Psoas muscle (tissue), 8 donors: ENCODE measurements around the gene ADA. TPM values are rescaled to one million over a fixed set of nuclear protein-coding genes. Genes with fewer than 3 reads are reported as not detected.

Experiments used
- ATAC-seq, 4 donors: fragments of 200-7000 bp; cut with Tn5 transposase; one replicate each; pipeline ENCODE4 v1.9.1; 2020; ENCODE audit warnings: moderate library complexity in 3 of 4, mild to moderate bottlenecking in 2 of 4
- DNase-seq, 2 donors: peaks; one replicate each; pipeline ENCODE4 v3.0.0-alpha.2; 2020
- H3K27ac ChIP-seq: fragments of 200-600 bp; one replicate; pipeline ENCODE4 v1.8.0; 2022
- H3K27me3 ChIP-seq, 3 donors: fragments of 200-600 bp in 1 of 3; one replicate each; pipeline versions ENCODE4 v1.6.1 to v1.8.0; 2013 to 2022; ENCODE audit warnings: low read length in 2 of 3, mild to moderate bottlenecking in 2 of 3, moderate library complexity in 1 of 3; ENCODE audit not compliant: insufficient read depth in 3 of 3
- H3K36me3 ChIP-seq, 2 donors: fragments of 200-600 bp in 1 of 2; one replicate each; pipeline versions ENCODE4 v1.6.1 to v1.8.0; 2013 to 2022; ENCODE audit warnings: low read depth in 1 of 2, mild to moderate bottlenecking in 1 of 2, moderate library complexity in 1 of 2; ENCODE audit not compliant: insufficient read depth in 1 of 2
- H3K4me1 ChIP-seq: fragments of 200-600 bp; one replicate; pipeline ENCODE4 v1.8.0; 2022
- H3K4me3 ChIP-seq: fragments of 200-600 bp; one replicate; pipeline ENCODE4 v1.8.0; 2022; ENCODE audit warnings: mild to moderate bottlenecking
- H3K9me3 ChIP-seq: fragments of 200-600 bp; one replicate; pipeline ENCODE4 v1.8.0; 2022
- whole genome bisulfite sequencing, 3 donors: extraction: QIAGEN DNeasy Blood & Tissue Kit; methylation state at CpG; one replicate each; pipeline versions ENCODE4 v1.1.6 to v1.1.7; 2013; 5-methylcytosine and 5-hydroxymethylcytosine counted together
- intact Hi-C, 2 donors: fragments of 100-400 bp; cut with DNase I; formaldehyde crosslinking; loops; one replicate each; pipeline versions ENCODE4 v1.11.0 to v1.14.2; 2022
- polyA plus RNA-seq, 3 donors: library from polyadenylated mRNA; stranded (reverse); fragments of 200-250 nt; gene quantifications; one replicate each; pipeline ENCODE4 v1.2.3, GENCODE V29; 2013
- total RNA-seq, 4 donors: library from RNA; stranded (reverse); fragmentation: NEBNext Ultra II Directional in 2 of 4; extraction: Animal tissue kit (Norgen Biotek cat#: 25700) in 2 of 4; gene quantifications; one replicate each; pipeline versions ENCODE4 v1.2.1 to v1.2.4, GENCODE V29; 2021 to 2023
- TF ChIP-seq, protein P1 (sequence below): fragments of 200-600 bp; IDR thresholded peaks from one replicate; pipeline ENCODE4 v1.8.0; 2022; ENCODE audit warnings: antibody characterized with exemption
- donor health status: healthy with polysubstance abuse.
- donor health status: DM: no; HTN: no; CAD: no; lungs with moderate emphysema.
- donor health status: Bipolar disorder and iron deficiency.
- donor health status: healthy.
- donor health status: DM: yes; HTN: yes; CAD: no.
- donor health status: DM: no; HTN: no; CAD: no.
- donor health status: DM: no; HTN: no; CAD: no.
- donor health status: DM: yes; HTN: yes; CAD: no.

ADA gene
- total and polyA plus RNA-seq, 7 donors = 3.3 to 5.8 (median 4.2) TPM

GRCh38 chr20:44586289-44586911, 65.1 kb downstream of the ADA start:
- Histone ChIP-seq H3K9me3 (no peaks in the 10 kb centered on the region), H3K4me1 (peaks cover 54% of the 10 kb centered on the region), H3K27me3 (no peaks in the 10 kb centered on the region), H3K27ac (peak overlapping the region; percentile 96), H3K4me3 (peak overlapping the region; percentile 88), H3K36me3 (peaks cover 2 to 36% of the 10 kb centered on the region in 2 donors)
- TF ChIP-seq, protein P1, sequence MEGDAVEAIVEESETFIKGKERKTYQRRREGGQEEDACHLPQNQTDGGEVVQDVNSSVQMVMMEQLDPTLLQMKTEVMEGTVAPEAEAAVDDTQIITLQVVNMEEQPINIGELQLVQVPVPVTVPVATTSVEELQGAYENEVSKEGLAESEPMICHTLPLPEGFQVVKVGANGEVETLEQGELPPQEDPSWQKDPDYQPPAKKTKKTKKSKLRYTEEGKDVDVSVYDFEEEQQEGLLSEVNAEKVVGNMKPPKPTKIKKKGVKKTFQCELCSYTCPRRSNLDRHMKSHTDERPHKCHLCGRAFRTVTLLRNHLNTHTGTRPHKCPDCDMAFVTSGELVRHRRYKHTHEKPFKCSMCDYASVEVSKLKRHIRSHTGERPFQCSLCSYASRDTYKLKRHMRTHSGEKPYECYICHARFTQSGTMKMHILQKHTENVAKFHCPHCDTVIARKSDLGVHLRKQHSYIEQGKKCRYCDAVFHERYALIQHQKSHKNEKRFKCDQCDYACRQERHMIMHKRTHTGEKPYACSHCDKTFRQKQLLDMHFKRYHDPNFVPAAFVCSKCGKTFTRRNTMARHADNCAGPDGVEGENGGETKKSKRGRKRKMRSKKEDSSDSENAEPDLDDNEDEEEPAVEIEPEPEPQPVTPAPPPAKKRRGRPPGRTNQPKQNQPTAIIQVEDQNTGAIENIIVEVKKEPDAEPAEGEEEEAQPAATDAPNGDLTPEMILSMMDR = no peak
- ATAC-seq (no peak), DNase-seq (no peak)
- intact Hi-C loops = no loop called here
- 43 to 55% (median 48%) methylated on average over 3 of the region's 3 CpGs for WGBS, 3 donors

GRCh38 chr20:44585057-44585963, 66.2 kb downstream of the ADA start:
- DNase-seq (peak in 1 of 2 donors; percentile 26), ATAC-seq (peak in 3 of 4 donors; percentile 60 to 68 (median 63))
- TF ChIP-seq, protein P1 = no peak
- WGBS, 3 donors = 50 to 60% (median 58%) methylated on average over 6 of the region's 6 CpGs
- Histone ChIP-seq H3K4me1 (peaks cover 60% of the 10 kb centered on the region), H3K27ac (peak overlapping the region; percentile 96), H3K4me3 (peak overlapping the region; percentile 88), H3K27me3 (no peaks in the 10 kb centered on the region), H3K36me3 (peaks cover 2 to 25% of the 10 kb centered on the region in 2 donors), H3K9me3 (no peaks in the 10 kb centered on the region)
- intact Hi-C loops = loop anchor here in 1 of 2 donors (2.0 kb wide), 1 partner anchor 13 kb away; no protein-coding TSS in a partner anchor

GRCh38 chr20:44584162-44584561, 67.3 kb downstream of the ADA start:
- intact Hi-C loops = loop anchor here (2.0 to 5.0 kb wide), 2 partner anchors 15 to 62 kb away; partner anchors contain the start of gene SERINC3 (in 1 of the 2)
- Histone ChIP-seq H3K36me3 (peaks cover 0 to 14% of the 10 kb centered on the region in 2 donors), H3K4me1 (peaks cover 61% of the 10 kb centered on the region), H3K27ac (peak overlapping the region; percentile 96), H3K4me3 (peak overlapping the region; percentile 88), H3K27me3 (no peaks in the 10 kb centered on the region), H3K9me3 (no peaks in the 10 kb centered on the region)
- DNase-seq (no peak), ATAC-seq (no peak)
- TF ChIP-seq, protein P1 = no peak
- WGBS, 3 donors = 56 to 70% (median 62%) methylated on average over 4 of the region's 4 CpGs

GRCh38 chr20:44583157-44583556, 68.3 kb downstream of the ADA start:
- H3K36me3 ChIP-seq = peaks cover 0 to 14% of the 10 kb centered on the region in 2 donors
- peak overlapping the region; percentile 96 for H3K27ac ChIP-seq
- H3K9me3 ChIP-seq = no peaks in the 10 kb centered on the region
- H3K4me1 ChIP-seq = peaks cover 63% of the 10 kb centered on the region
- H3K4me3 ChIP-seq = peak overlapping the region; percentile 88
- H3K27me3 ChIP-seq = no peaks in the 10 kb centered on the region
- intact Hi-C loops = loop anchor here in 1 of 2 donors (5.0 kb wide), 1 partner anchor 61 kb away; the partner anchor contains the start of gene SERINC3
- 9 to 33% (median 19%) methylated on average over 1 of the region's 1 CpG for WGBS, 3 donors
- TF ChIP-seq, protein P1 = no peak
- ATAC-seq = no peak
- DNase-seq = no peak
